SHP77 treated with DMSO at 0.1 percent for 48 hours (cell line): ENCODE data around the gene RREB1.
A peak's percentile ranks its signal among the peaks of the same experiment; 100 is the strongest.

ENCODE experiments used
- DNase-seq: peaks from one replicate; lab custom pipeline; 2025; lab: John Stamatoyannopoulos, UW

Gene RREB1

DNA sequence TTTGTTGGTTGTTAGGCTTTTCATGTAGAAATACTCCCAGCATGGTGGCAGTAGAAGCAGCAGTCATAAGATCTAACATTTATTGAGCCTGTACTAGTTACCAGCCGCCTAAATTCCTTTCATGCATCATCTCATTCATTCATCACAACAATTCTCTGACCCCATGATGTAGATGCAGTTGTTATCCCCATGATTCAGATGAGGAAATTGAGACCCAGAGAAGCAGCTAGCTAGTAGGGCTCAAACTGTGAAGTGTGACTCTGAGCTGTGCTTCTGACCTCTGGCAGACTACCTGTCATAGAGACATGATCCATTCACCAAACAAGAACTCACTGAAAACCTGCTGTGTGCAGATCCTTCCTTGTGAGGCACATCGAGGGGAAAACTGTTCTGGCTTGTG, 16.9 kb downstream of the RREB1 start:
- no peak for DNase-seq

DNA sequence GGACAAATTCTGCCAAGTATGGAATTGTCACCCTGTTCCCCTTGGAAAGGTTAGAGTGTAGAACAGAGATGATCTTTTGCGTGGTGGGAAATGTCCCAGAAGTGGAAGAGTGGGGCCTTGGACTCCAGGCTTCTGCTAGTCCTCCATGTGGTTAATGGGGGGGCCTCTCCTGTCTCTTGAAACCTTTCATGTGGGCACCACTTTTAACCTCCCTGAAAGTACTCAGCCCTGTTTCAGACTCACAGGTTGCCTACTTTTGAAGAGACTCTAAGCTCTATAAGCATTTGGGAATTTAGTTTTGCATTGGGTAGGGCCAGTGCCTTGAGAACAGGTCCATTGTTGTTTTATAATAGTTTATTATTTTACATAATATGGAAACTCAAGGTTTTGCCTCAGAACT, 17.5 kb downstream of the RREB1 start:
- no peak for DNase-seq

DNA sequence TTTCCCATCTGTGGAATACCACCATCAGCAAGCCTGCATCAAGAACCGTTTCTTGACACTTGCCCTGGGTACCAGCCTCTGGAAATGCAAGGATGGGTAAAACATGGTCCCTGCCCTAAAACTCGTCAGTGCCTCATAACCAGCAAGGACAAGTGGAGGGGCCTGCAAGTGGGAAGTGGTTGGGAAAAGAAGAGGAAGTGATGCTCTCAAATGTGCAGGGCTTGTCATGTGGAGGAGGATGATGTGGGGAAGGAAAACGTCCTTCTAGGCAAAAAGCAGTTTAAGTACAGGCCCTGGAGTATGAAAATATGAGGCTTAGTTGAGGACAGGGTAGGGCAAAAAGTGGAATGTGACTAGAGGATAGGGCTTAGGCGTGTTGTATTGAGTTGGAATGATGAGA, 19.0 kb downstream of the RREB1 start:
- no peak for DNase-seq

DNA sequence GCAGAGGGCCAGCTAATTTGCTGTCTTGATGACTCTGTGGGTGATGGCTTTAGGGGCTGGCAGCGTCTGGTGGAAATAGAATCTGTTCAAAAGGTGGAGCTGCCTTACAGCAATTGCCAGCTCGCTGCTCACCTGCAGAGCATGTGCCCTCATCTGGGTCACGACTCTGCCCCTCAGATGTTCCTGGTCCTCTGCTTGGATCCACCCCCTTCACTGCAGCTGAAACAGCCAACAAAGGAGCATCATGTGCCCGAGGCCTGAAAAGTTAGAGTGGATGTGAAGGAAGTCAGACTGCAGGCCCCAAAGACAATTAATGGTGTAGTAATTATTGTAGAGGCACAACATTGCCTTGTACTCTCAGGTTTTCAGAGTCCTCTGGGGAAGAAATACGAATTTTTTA, 19.9 kb downstream of the RREB1 start:
- DNase-seq: no peak

DNA sequence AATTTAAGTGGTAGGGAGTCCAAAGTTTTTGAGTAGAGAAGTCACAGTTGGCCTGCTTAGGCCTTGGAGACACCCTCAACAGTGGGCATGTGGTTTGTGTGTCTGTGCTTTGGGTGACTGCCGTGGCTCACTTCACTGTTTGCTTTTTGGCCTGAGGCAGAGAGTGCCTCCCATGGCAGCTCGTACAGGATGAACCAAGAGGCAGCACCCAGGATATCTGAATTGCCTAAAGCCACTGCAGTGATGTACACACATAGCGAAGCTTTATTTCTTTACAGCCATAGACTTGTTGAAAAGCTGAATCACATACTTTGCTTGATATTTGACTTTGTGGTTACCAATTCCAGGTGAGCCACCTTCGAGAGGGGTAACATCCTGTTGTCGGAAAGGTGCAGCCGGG, 21.6 kb downstream of the RREB1 start:
- no peak for DNase-seq

DNA sequence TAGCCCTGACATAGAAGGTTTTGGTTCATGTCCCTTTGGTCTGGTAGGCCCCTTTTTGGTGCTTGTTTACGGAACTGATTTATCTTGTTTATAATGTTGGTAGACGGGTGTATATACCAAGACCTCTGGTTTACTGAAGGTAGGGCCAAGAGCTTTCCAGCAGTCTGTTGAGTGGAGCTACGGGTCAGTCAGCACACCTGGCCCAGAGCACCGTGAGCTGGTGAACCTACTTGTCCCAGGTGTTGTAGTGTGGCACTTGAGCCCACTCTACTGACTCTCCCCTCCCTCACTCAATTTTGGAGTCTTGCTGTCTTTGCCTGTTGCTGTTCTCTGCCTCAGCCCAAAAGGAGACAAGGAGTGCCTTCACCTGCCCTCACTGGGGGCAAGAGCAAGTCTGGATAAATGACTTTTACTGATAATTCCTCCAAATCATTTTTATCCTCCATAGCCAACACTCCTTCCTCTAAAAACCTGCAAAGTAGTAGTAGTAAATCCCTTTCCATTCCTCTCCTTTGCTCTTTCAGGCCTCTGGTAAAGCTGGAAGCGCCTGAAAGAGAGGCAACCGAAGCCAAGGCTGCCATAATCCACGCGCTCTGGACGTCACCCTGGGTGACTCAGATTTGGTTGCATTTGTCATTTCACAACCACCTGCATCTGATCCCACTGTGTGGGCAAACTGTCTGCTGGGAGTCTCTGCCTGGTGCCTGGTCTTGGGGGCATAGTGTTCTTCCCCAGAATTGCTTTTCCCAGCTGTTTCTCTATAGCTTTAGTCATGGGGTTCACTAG, 22.2 kb downstream of the RREB1 start:
- no peak for DNase-seq

DNA sequence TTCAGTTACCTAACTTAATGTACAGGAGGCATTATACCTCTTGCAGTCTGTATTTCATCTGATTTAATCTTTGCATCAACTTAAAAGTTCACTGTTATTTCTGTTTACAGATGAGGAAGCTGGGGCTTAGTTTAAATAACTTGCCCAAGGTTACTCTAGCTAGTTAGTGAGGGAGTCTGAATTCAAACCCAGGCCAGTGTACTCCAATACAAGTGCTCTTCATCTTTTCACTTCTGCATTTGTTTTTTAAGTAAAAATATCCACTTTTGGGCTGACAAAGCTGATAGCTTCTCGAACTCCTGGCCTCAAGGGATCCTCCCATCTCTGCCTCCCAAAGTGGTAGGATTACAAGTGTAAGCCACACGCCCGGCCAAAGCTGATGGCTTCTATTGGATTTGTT, 23.6 kb downstream of the RREB1 start:
- no peak for DNase-seq

DNA sequence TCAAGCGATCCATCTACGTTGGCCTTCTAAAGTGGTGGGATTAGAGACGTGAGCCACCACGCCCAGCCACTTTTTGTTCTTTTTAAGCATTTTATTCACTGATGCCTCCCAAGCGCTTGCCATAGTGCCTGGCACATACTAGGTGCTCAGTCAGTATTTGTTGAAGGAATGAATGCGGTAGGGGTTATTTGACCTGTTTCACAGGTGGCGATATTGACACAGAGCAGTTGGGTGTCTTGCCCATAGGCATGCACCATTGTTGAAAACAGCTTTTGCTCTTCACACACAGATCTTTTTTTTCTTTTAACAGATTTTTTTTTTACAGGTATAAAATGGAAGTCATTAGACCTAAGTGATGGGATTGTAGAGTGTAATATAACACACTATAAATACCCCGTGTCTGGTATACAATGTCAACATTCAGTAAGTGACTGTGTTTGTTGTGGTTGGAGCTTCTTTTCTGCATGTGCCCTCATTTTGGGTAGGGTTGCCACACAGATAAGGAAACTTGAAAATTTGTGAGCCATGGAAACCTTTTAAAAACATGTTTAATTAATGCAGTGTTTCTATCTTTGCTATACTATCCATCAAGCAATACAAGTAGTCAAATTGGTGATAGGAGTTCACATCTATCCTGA, 24.8 kb downstream of the RREB1 start:
- no peak for DNase-seq

DNA sequence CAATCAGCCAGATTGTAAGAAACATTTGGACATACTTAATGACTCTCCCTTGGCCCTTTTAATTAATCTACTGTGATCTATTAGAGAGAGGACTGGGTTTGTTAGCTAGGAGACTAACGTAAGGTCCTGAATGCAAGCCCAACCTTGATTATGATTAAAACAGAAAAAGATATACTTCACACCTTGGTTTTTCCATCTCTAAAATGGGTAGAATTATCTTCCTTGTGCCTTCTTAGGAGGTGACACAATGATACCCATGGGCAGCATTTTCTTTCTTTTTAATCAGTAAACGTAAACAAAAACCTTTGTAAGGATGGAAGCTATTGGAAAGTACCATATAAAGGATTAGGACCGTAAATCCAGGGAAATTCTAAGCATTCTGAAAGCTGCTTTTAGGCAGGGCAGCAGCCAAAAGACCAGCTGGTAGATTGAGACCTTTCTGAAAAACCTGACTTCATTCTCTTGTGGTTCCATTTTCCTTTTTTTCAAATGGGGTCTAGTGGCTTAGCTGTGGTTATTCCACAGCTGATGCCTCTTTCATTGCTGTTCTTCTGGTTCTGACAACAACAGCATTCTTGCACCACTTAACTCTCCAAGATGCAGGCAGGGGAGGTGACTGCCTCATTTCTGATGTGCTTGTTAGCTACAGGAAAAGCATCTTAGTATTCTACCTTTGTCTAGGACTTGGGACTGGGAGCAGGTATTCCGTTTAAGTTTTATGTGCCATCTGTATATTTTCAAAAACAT, 27.4 kb downstream of the RREB1 start:
- no peak for DNase-seq

DNA sequence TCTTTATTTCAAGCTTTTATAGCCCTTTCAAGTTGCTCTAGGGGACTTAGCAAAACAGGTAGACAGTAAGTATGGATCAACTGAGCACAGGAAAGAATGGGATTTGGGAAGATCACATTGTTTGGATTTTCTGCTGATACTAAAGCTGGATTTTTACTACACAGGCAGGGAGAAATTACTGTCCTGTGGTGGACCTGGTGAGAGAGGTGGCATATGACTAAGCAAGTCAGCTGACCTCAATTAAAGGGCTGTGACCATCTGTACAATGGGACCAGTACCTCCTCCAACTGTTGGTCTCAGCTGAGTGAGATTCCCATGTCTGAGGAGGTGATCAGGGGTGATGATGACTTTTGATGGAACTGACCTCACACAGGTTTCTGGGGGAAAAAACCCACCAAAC, 28.0 kb downstream of the RREB1 start:
- DNase-seq: no peak

DNA sequence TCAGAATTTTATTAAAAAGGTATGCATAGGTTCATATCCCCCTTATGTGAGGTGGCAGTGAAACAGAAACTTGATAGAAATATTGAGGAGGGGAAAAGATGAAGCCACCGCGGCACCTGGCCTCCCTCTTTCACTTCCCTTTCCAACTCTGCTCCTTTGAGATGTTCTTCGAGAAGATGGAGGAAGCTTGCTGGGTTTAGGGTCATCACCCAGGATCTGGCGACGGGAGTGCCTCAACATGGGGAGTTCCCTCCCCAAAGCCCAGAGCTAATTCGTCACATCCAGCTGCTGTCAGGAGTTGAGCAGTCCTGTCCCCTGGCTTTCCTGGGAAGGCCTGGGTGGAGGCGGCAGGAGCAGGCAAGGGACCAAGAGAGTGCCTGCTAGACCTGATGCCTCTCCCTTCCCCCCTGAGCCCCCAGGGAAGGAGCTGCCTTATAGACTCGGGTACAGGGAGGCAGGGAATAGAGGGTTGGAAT, 29.1 kb downstream of the RREB1 start:
- no peak for DNase-seq

DNA sequence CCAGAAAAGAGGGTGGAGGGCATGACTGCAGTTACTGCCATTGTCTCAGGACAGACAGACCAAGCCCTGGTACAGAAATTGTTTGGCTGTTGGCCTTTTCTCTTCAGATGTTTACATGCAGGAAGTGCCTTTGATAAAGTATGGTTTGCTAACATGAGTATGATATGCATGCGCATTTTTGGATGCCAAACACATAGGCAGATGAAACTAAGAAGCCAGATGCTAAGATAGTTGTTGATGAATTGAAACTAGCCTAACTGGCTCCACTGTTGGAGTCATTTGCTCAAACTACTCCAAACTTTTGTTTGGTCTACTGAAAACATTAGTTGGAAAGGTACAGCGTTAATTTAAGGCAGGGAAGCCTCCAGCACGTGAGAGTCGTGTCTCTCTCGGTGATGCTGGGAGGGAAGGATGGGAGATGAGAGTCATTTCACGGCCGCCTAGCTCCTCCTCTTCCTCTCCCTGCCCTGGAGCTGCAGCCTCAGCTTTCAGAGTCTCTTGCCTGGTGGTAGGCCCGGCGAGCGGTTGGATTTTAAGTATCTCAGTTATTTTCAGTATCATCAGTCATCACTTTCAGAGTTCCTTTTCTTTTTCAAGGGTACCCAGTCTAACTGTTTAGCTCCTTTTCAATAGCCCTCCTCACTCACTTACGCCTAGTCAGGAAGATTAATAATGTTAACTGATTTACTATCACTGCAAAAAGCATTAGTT, 29.7 kb downstream of the RREB1 start:
- peak; percentile 25 for DNase-seq

DNA sequence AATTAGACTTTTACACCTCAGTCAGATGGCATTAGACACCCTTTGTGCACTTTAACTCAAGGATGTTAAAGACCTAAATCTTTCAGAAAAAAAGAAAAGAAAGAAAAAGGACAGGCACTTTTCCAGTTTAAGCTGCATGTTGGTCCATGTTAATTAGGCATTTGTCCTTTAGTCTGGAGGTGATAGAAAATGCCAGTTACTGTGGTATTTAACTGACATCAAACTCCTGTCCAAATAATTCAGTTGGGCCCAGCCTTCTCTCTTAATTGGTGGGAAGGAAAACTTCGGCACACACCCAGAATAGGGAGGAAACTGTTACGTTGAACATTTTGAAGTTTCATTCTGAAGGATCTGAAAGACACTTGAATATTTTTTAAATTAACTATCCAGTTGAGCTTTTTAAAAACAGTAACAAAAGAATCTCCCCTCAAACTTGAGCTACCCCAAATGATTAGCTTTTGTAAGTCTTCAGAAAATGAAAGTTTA, 30.3 kb downstream of the RREB1 start:
- no peak for DNase-seq

DNA sequence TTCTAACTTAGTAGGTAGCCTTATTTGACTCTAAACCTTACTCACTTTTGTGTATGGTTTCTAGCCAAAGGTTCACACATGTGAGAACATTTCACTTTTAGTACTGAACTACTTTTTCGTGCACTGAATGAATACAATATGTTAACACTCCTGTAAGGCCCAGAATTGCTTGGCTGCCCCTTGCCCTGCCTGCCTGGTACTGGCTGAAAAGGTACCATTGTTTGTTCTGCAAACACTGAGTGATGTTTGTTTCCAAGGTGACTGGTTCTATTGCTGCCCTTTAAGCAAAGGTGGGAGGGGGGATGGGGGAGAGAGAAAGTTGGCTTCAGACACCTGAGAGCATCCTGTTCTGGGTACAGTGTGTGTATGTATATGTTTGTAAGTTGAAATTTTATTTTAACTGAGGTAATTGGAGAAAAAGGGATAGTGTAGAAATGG, 31.2 kb downstream of the RREB1 start:
- DNase-seq: peak; percentile 72

DNA sequence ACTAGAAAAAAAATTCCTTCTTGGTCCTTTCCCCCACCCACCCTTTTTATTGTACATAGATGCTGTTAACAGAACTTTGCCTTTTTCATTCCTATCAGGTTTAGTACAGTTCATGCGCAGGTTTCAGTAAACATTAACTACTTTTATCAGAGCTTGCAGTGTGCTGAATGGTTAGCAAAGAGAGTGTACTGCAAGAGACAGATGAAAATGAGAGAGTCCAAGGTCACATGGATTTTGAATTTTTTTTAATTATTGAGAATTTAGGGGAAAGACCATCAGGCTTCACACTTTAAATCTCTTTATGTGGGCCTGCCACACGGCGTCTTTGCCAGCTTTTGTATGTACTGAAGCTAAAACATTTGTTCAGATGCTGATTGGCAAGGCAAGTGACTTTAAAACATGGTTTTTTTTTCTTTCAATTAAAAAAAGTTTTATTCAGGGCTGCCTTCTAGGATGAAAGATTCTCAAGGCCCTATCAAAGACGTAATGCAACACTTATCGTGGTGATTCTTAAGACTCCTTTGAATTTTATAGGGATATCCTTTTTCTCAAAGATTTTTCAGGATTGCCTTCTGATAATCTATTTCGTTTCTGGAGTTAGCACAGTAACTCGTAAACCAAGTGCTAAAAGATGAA, 32.2 kb downstream of the RREB1 start:
- DNase-seq: no peak

DNA sequence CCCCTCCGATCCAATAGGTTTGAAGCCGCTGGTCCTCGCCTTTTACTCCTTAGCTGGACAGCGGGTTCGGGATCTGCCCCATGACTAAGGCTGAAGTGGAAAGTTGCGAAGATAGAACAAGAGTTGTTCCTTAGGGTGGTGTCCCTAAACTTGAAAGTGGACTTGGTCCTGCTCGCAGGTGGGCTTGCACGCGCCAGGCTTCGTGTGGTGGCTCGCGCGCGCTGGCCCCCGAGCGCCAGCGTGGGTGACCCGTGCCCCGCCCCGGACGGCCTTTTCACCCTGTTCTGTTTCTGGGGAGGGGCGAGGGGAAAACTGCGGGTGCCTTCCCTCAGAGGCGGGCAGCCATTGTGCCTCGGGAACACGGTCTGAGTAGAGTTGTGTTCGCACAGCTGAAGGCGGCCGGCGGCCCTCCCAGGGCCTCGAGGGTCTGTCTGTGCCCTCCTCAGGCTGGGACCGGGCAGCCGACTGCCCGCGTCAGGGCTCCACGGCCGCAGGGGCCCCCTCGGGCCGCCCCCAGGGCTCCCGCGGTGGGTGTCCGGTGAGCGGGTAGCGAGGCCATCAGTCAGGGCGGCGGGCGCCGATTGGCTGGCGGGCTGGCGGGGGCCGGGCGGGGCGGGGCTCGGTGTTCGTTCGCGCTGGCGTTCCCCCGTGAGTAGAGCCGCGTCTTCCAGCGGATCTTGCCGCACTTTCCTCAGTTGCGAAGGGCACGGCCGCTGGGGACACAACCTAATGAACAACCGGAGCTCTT, 33.0 kb downstream of the RREB1 start:
- peak; percentile 69 for DNase-seq

DNA sequence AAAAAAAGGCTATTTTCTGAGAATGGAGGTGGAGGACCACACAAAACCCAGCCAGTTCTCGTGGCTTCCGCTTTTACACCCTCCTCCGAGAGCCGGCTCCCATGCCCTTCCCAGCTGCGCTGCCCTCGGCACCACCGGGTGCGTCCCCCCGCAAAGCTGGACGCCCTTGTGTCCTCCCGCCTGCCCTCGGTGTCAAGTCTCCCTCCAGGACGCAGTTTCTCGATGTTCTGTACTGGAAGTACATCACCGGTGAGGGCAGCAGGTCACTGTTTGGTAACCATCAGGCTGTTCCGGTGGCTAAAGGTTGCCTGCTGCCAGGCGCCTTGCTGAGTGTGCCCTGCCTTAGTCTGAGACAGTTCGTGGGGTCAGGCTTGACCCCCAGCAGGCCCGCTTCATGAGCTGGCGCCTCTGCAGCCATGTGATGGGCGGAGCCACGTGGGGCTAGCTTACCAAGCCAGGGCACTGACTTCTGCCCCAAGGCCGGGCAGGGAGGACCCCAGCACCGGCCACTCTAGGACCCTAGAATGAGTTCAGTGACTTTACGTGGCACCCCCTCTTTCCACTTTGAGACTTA, 34.6 kb downstream of the RREB1 start:
- no peak for DNase-seq

DNA sequence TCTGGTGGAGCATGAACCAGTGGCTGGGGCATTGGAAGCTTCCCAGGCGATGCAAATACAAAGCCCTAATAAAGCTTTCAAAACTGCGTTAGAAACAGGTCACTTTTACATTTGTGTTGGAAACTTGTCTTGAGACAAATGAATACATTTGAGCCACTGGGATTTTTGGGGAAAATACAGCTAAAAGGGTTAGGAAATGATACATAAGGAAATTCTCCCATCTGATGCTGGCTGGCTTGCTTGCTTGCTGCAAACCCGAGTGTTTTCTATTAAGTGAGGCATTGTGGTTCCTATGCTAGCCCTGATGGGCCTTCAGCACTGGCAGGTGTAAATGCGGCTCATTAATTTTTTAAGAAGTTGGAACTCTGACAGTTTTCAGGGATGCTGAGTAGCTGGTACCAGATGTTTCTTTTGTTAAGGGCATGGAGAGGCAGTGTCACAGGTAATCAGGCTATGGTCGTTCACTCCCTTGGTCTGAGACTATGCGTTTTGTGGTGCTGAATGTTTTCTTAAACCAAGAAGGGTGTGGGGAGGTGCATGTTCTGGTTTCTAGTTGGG, 35.2 kb downstream of the RREB1 start:
- DNase-seq: peak; percentile 59

DNA sequence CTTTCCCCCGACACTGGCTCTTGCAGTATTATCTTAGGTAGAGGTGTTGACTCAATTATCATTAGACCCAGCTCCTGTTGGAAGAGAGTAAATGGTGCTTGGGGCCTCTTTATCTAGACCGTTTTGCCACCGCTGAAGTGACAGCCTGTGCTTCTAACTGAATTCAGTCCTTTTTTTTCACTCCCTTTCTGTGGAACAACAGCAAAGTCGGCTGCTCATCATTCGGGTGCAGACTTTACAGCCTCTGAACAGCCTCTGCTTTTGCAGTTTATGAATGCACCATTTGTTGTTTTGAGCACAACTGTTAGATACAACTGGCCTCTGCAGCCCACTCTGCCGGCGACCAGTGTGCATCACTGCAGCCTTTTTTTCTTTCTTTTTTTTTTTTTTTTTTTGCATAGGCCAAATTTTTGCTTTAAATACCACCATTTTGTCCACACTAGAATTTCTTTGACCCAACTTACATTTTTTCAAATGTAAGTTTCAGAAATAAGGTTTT, 35.8 kb downstream of the RREB1 start:
- DNase-seq: no peak
